ENCODE data around the gene HOXA4. TPM values are rescaled to one million over a fixed set of nuclear protein-coding genes. Genes with fewer than 3 reads are reported as not detected.

Gene HOXA4
- total and polyA plus RNA-seq, 10 of the 15 experiments (the other 5 are each of a cell fraction or from before 2014, with no cell fraction given): 0.07 TPM; not detected in 9

DNA sequence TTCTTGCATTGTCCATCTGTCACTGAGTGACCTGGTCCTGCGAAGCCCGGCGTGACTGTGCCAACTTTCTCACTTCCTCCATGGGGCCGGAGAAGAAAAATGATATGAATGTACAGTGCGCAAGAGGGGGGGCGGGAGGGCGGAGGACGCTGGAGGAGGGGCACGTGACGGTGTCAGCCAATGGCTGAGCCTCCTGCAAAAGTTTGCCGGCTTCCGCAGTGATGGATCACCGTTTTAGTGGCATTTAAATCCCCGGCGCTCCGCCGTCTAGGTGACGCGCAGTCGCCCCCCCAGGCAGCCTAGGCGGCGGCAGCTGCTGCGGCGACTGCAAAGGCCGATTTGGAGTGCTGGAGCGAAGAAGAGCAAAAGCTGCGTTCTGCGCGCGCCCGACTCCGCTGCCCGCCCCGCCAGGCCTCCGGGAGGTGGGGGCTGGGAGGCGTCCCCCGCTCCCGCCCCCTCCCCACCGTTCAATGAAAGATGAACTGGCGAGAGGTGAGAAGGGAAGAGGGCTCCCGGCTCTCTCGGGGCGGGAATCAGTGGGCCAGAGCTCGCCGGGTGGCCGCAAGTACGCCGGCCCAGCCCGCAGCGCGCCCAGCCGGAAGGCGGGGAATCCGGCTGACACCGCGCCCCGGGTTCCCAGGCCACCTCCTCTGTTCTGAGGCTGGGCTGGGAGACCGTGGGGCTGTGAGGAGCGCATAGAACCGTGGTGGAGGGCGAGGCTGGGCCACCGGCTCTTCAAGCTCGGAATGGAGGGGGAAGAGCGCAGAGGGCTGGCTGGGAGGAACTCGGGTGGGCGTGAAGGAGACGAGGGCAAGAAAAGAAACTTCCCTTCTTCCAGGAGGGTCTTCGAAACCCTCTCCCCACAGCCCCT lies 34.4 kb downstream of the HOXA4 start, which contains the start of gene HOXA1 (continued):
- TF ChIP-seq, protein P1, sequence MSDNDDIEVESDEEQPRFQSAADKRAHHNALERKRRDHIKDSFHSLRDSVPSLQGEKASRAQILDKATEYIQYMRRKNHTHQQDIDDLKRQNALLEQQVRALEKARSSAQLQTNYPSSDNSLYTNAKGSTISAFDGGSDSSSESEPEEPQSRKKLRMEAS (IDR thresholded peaks at IDR 0.05; ENCODE audit: low read depth, low read length): 0 out of 2 replicates have a peak, but pooled peaks have one; percentile 46
- TF ChIP-seq, protein P2, sequence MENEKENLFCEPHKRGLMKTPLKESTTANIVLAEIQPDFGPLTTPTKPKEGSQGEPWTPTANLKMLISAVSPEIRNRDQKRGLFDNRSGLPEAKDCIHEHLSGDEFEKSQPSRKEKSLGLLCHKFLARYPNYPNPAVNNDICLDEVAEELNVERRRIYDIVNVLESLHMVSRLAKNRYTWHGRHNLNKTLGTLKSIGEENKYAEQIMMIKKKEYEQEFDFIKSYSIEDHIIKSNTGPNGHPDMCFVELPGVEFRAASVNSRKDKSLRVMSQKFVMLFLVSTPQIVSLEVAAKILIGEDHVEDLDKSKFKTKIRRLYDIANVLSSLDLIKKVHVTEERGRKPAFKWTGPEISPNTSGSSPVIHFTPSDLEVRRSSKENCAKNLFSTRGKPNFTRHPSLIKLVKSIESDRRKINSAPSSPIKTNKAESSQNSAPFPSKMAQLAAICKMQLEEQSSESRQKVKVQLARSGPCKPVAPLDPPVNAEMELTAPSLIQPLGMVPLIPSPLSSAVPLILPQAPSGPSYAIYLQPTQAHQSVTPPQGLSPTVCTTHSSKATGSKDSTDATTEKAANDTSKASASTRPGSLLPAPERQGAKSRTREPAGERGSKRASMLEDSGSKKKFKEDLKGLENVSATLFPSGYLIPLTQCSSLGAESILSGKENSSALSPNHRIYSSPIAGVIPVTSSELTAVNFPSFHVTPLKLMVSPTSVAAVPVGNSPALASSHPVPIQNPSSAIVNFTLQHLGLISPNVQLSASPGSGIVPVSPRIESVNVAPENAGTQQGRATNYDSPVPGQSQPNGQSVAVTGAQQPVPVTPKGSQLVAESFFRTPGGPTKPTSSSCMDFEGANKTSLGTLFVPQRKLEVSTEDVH (IDR thresholded peaks at IDR 0.05; ENCODE audit: low read depth, partially characterized antibody): no peak

DNA sequence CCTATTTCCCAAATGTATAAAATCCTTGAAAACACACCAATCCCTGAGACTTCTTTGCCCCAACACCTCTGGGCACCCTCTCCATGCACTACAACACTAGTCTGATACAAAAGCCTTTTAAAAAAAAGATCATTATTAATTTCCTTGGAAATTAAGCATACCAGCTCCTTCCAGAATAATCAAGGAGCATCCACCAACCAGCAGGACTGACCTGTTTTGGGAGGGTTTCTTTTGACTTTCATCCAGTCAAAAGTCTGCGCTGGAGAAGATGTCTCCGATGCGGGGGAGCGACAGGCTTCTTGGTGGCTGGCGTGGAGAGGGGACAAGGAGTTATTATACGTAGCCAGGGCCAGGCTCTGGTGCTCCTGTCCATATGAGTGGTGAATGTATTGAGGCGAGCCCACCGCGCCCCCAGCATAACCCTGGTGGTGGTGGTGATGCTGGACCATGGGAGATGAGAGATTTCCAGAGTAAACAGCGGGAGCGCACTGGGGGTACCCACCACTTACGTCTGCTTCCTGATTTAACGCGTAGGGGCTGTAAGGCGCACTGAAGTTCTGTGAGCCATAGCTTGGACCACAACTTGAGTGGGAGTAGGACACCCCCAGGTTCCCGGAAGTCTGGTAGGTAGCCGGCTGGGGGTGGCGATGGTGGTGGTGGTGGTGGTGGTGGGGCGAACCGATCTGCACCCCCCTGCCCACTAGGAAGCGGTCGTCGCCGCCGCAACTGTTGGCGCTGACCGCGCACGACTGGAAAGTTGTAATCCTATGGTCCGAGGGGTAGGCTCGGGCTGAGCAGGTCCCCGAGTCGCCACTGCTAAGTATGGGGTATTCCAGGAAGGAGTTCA lies 35.3 kb downstream of the HOXA4 start:
- 17% methylated on average over 33 of the region's 33 CpGs for WGBS (ENCODE audit: insufficient coverage, insufficient replicate concordance, low lambda C conversion rate, missing lambda C conversion rate)
- ChIA-PET CTCF (interaction anchor here (1.1 to 3.4 kb wide), 3 partner anchors 12 to 58 kb away, joined by 3 to 18 read pairs (median 10); no protein-coding TSS in a partner anchor), SMC1A (ENCODE audit: uncharacterized antibody, unreplicated experiment) (interaction anchor here (0.9 to 7.9 kb wide), 4 partner anchors 13 to 745 kb away, joined by 3 to 110 read pairs (median 6); no protein-coding TSS in a partner anchor), RAD21 (ENCODE audit: unreplicated experiment) (interaction anchor here (0.6 to 3.7 kb wide), 7 partner anchors 12 to 229 kb away, joined by 3 to 24 read pairs (median 5); no protein-coding TSS in a partner anchor), POLR2A (interaction anchor here (1.1 to 2.5 kb wide), 4 partner anchors 11 to 232 kb away, joined by 5 to 15 read pairs (median 10); partner anchors contain the start of gene SKAP2)
- Histone ChIP-seq H3K27me3 (replicated peaks in 1 of 2; ENCODE audit: control insufficient read depth in 2 of 2, insufficient read depth in 2 of 2, low read length in 1 of 2) (peaks cover 0 to 10% of the 10 kb centered on the region in 2 experiments; a peak in 3 of 4 replicates), H3K27ac (ENCODE audit: control insufficient read depth, insufficient read depth) (no peak overlapping the region), H2AFZ (ENCODE audit: control insufficient read depth, low read depth, low read length) (peak overlapping the region; percentile 82), H3K9me3 (replicated peaks; ENCODE audit: control insufficient read depth, insufficient read depth, low read length) (no peaks in the 10 kb centered on the region), H3K4me2 (ENCODE audit: control insufficient read depth, insufficient read depth) (peak overlapping the region; percentile 94), H3K36me3 (ENCODE audit: control insufficient read depth in 2 of 2, insufficient read depth in 2 of 2, low read length in 1 of 2) (no peaks in the 10 kb centered on the region), H3K79me2 (ENCODE audit: control insufficient read depth, insufficient read depth, low read length) (no peaks in the 10 kb centered on the region), H3K4me3 (peak overlapping the region; percentile 92; the same call in 1 of the 2 replicates), H3K9ac (ENCODE audit: control insufficient read depth, insufficient read depth, low read length) (no peak overlapping the region), H3K4me1 (ENCODE audit: control insufficient read depth, insufficient read depth, low read length) (peaks cover 6% of the 10 kb centered on the region), H4K20me1 (ENCODE audit: control insufficient read depth, insufficient read depth) (no peaks in the 10 kb centered on the region)
- ATAC-seq (peak; percentile 7), DNase-seq (ENCODE audit: low read depth, low spot score) (no peak), FAIRE-seq (no peak)
- intact Hi-C loops (cut with micrococcal nuclease; ENCODE audit: unreplicated experiment): no loop called here
- in situ Hi-C loops (cut with MboI): no loop called here
- TSS peak; percentile 71 for BruUV-seq (replicated peaks)
- TF ChIP-seq FOXM1 (IDR thresholded peaks at IDR 0.05; ENCODE audit: low read depth, low read length) (no peak), IKZF1 (conservative IDR thresholded peaks at IDR 0.05) (0 out of 2 replicates have a peak, but pooled peaks have one; percentile 46), ZNF622 (IDR thresholded peaks at IDR 0.05) (no peak), STAT1 (conservative IDR thresholded peaks at IDR 0.05) (no peak), MXI1 (IDR thresholded peaks at IDR 0.05; ENCODE audit: low read depth, low read length) (no peak; the same call in 1 of the 2 replicates), SMAD5 (IDR thresholded peaks at IDR 0.05; ENCODE audit: low read depth) (no peak), SPI1 (IDR thresholded peaks at IDR 0.05; ENCODE audit: borderline replicate concordance, insufficient read depth, low read depth, low read length) (no peak), EP300 (IDR thresholded peaks at IDR 0.05; ENCODE audit: borderline replicate concordance in 1 of 2, control insufficient read depth in 1 of 2, low read depth in 2 of 2, low read length in 2 of 2) (no peak)
- TF ChIP-seq, protein P3, sequence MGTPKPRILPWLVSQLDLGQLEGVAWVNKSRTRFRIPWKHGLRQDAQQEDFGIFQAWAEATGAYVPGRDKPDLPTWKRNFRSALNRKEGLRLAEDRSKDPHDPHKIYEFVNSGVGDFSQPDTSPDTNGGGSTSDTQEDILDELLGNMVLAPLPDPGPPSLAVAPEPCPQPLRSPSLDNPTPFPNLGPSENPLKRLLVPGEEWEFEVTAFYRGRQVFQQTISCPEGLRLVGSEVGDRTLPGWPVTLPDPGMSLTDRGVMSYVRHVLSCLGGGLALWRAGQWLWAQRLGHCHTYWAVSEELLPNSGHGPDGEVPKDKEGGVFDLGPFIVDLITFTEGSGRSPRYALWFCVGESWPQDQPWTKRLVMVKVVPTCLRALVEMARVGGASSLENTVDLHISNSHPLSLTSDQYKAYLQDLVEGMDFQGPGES (IDR thresholded peaks at IDR 0.05): no peak
- TF ChIP-seq, protein P4, sequence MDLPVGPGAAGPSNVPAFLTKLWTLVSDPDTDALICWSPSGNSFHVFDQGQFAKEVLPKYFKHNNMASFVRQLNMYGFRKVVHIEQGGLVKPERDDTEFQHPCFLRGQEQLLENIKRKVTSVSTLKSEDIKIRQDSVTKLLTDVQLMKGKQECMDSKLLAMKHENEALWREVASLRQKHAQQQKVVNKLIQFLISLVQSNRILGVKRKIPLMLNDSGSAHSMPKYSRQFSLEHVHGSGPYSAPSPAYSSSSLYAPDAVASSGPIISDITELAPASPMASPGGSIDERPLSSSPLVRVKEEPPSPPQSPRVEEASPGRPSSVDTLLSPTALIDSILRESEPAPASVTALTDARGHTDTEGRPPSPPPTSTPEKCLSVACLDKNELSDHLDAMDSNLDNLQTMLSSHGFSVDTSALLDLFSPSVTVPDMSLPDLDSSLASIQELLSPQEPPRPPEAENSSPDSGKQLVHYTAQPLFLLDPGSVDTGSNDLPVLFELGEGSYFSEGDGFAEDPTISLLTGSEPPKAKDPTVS (IDR thresholded peaks at IDR 0.05; ENCODE audit: low read depth, low read length): no peak
